UCSD-AML1 (cell line): ENCODE results near the gene PLGLB1.
"Not testable (repeated sequence)": the region's sequence is repeated elsewhere in the genome, so short reads cannot be mapped to it uniquely, and the experiment has no call there.

Source experiments
- DNase-seq: peaks from one replicate; lab custom pipeline; 2025; ENCODE audit not compliant: unreplicated experiment; lab: John Stamatoyannopoulos, UW

PLGLB1 gene

DNA sequence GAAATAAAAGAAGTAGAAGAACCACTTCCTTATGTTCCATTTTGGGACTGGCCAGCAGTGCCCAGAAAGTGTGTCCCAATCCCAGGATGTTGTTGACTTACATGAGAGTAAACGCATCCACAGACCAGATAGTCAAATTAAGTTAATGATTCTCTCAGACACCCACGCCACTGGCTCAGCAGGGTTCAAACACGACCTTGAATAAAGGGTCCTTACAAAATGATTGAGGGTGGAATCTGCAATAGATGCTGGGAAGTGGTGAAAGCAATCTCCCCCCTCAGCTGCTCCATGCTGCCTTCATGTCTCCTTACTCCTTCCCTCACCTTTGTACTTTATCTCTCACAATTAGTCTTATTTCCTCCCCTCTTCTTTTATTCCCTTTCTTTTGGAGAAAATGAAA lies at the start of gene PLGLB1:
TSS of gene PLGLB1 (minus strand) at position 101 of the 400 bp plus-strand sequence. CDS start at position 40, 61 bp downstream.
- DNase-seq, result not testable (repeated sequence)

DNA sequence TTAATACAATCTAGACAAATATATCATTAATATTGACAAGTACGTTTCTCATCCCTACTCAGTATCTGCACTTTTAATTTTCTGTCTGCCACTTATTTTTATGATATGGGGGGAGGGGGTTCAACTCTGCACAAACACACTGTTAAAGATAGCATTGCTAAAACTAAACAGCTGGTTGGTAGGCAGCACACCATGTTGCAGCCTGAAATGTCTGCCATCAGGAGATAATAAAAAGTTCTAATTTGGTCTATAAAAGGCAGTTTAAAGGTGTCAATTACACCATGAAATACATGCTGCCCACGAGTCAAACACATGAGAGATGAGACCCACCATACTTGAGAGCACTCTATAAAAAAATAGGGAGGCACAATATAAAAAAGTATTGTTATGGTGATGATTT lies 42.7 kb upstream of the PLGLB1 start:
- DNase-seq, result not testable (repeated sequence)

DNA sequence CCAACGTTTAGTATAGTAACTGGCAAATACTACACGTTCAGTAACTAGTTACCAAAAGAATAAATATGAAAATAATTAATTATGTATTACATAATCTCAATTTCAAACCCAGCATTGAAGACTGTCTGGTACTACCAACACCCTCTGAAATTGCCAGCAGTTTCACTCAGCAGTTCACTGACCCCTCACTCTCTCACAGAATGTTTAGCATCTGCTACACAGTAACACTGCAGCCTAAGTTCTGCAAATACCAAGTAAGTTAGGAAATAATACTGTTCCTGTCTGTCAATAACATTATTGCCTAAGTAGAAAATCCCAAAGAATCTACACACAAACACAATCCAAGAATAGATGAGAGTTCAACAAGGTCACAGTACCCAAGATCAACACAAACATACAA lies 41.8 kb upstream of the PLGLB1 start:
- not testable (repeated sequence) for DNase-seq

DNA sequence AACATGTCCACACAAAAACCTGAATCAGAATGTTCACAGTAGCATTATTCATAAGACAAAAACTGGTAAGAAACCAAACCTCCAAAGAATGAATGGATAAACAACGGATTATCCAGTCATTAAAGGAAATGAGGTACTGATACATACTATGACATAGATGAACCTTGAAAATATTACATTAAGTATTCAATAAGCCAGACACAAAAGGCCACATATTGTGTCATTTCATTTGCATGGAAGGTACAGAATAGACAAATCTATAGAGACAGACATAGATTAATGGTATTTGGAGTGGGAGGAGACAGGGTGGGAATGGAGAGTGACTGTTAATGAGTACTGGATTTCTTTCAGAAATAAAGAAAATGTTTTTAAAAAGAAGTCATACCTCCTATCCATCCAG lies 39.9 kb upstream of the PLGLB1 start:
- DNase-seq, result not testable (repeated sequence)

DNA sequence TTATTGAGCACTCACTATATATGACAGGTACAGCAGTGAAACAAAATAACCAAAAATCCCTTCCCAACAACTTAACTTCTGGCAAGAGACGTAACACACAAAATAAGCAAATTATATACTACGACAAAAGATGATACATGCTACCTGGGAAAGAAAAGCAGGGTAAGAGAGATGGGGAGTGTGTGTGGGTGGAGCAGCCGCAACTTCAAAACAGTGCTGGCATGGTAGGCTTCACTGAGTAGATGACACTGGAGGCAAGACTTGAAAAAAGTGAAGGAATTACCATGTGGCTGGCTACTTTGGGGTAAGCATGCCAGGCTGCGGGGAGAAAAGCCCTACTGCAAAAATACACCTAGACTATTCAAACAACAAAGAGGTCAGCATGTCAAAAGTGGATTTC lies 36.0 kb upstream of the PLGLB1 start:
- DNase-seq, result not testable (repeated sequence)

DNA sequence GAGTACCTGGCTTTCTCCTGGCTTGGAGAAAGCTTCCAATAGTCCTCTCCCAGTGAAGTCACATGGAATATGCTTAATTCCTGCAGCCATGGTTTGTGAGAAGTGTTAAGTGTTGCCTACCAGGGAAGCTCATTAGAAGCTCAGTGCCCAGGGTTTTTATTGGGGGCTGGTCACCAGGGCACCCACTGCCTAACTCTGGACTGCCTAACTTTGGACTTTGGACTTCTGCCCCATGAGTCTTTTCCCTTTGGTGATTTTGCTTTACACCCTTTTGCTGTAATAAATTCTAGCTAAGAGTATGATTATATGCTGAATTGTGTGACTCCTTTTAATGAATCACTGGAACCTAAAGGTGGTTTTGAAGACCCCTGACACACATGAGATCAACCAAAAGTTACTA lies 35.2 kb upstream of the PLGLB1 start:
- not testable (repeated sequence) for DNase-seq

GRCh38 chr2:87056435-87056834 lies 34.8 kb upstream of the PLGLB1 start:
- not testable (repeated sequence) for DNase-seq

DNA sequence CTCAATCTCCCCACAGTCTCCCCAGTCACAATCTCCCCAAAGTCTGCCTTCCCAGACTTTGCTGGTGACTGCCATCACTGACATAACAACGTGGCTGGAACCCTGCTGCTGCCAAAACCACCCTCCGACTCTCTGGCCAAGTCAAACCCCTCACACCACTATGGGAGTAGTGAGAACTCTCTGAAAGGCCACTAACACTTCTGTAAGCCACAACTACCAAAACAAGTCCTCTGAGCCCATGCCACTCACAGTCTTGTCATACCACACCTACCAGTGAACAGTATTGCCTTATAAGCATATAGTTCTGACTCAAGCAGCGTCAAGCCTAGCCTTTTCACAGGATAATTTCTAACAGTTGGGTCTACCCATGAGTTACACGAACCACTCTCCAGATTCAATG lies 32.7 kb upstream of the PLGLB1 start:
- not testable (repeated sequence) for DNase-seq

GRCh38 chr2:87041321-87041978 lies 19.8 kb upstream of the PLGLB1 start:
- DNase-seq, result not testable (repeated sequence)

DNA sequence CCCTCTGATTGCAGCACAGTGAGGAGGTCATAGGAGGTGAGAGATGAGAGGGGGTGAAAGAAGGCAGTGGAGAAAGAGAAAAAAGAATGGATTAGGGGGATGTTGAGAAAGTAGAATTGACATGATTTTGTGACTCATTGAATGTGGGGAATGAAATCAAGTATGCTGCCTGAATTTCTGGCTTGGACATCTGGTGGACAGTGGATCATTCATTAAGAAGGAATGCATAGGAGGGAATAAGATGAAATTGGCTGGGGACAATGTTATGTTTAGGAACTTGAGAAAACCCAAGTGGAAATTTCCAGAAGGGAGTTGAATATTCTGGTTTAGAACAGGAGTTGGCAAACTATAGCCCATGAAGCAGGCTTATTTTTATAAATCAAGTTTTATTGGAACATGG lies 7.0 kb upstream of the PLGLB1 start:
- DNase-seq, result not testable (repeated sequence)

DNA sequence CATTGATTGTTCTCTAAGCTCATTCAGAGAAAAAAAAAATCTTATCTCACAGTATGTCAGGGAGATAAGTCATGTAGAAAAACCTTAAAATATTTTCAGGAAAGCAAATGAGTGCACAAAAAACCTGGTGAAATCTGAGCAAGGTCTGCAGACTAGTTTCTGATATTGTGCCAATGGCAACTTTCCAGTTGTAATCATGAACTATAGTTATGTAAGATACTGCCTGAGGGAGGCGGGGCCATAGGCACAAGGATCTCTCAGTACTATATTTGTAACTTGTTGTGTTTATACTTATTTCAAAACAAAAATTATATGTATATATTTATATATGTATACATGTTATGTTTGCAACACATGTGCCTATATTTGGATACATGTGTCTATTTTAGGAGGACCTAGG lies 5.2 kb upstream of the PLGLB1 start:
- not testable (repeated sequence) for DNase-seq

GRCh38 chr2:87025927-87026326 lies 4.3 kb upstream of the PLGLB1 start:
- not testable (repeated sequence) for DNase-seq

GRCh38 chr2:87023988-87024615 lies 2.5 kb upstream of the PLGLB1 start:
- DNase-seq, result not testable (repeated sequence)

GRCh38 chr2:87021043-87021442 lies 601 bp downstream of the PLGLB1 start:
- DNase-seq, result not testable (repeated sequence)

DNA sequence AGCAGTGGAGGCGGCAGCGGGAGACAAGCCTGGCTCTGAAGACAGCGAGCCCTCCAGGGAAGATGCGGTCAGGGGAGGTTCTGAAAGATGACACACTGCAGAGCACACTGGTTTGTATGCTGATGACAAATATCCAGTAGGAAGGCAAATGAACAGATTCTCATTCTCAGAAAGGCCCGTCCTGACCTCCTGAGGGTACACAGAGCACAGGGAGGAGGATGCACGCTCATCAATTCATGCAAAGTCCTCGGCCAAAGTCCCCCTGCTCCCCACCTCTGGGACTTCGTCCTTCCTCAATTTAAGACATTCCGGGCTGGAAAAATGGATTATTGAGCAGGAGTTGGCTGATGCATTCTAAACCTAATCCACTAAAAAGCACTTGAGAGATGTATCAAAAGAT lies 2.6 kb downstream of the PLGLB1 start:
- not testable (repeated sequence) for DNase-seq

DNA sequence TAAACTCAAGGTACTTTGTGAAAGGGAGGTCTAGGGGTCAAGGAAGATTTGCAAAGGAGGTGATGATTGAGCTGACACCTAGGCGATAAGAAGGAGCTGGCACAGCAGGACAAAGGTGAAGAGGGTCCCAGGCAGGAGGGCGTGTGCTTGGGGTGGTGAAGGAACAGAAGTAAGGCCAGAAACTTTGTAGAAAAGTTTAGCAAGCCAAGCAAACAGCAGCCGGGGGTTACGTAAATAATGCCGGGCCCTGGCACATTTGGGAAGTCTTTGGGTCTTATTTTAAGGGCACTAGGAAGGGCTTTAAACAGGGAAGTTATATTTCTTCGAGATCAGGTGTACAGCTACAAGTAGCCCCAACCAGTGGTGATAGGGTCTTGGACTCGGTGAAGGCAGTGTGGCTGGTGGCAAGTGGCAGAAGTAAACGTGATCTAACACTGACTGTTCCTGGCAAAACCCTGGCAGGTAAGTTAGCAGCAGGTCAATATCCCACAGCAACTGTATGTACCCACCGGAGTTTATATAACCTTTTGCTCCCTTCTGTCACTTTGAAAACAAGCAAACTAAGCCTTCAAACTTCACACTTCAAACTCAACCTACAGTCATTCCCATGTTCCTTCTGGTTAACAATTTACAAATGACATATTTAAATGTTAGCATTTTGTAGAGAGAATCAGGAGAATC lies 7.0 kb downstream of the PLGLB1 start:
- not testable (repeated sequence) for DNase-seq

- not testable (repeated sequence) for DNase-seq
These were observed 17.2 kb downstream of the PLGLB1 start for GRCh38 chr2:87004398-87004797.
